HS-5 (cell line): ENCODE data around the gene SLC9A9.

Experiments used
- DNase-seq: peaks from one replicate; pipeline ENCODE4 v3.0.0-alpha.2; 2012; ENCODE audit warnings: low read depth

Gene SLC9A9

GRCh38 chr3:143216709-143217182, 631.5 kb downstream of the SLC9A9 start:
- no peak for DNase-seq
